Activated naive CD4-positive, alpha-beta T cell treated with anti-CD3 and anti-CD28 coated beads for 36 hours (primary cell): ENCODE results near the gene LPCAT4. TPM values are rescaled to one million over a fixed set of nuclear protein-coding genes. Genes with fewer than 3 reads are reported as not detected.
A peak's percentile ranks its signal among the peaks of the same experiment; 100 is the strongest.
"Not testable (repeated sequence)": the region's sequence is repeated elsewhere in the genome, so short reads cannot be mapped to it uniquely, and the experiment has no call there.

Experiments used
- CTCF ChIA-PET: fragments of 350-600 bp; sonication (Branson Sonifier 250); formaldehyde crosslinking; loops from one replicate; lab custom pipeline; 2021; ENCODE audit warnings: antibody characterized with exemption; lab: Charles Lee
- DNase-seq: peaks from one replicate; pipeline ENCODE4 v3.0.0-alpha.2; 2020
- H3K27ac Mint-ChIP-seq: one replicate; pipeline ENCODE4 v1.8.0; 2021; ENCODE audit warnings: mild to moderate bottlenecking, mixed read lengths
- H3K27me3 Mint-ChIP-seq: one replicate; pipeline ENCODE4 v1.8.0; 2021; ENCODE audit warnings: low read depth, mixed read lengths
- H3K36me3 Mint-ChIP-seq: one replicate; pipeline ENCODE4 v1.8.0; 2021; ENCODE audit warnings: low read depth, mixed read lengths
- H3K4me1 Mint-ChIP-seq: one replicate; pipeline ENCODE4 v1.8.0; 2021; ENCODE audit warnings: low read depth, mixed read lengths
- H3K4me3 Mint-ChIP-seq: one replicate; pipeline ENCODE4 v1.8.0; 2021; ENCODE audit warnings: mild to moderate bottlenecking, moderate library complexity, mixed read lengths
- H3K9me3 Mint-ChIP-seq: one replicate; pipeline ENCODE4 v1.8.0; 2021; ENCODE audit warnings: mixed read lengths
- intact Hi-C: fragments of 100-400 bp; cut with micrococcal nuclease; formaldehyde crosslinking; loops from one replicate; pipeline ENCODE4 v1.15.1; 2023
- total RNA-seq, 2 experiments: library from RNA; stranded (reverse); gene quantifications; one replicate each; pipeline ENCODE4 v1.2.3, GENCODE V29; 2021

LPCAT4 gene, protein sequence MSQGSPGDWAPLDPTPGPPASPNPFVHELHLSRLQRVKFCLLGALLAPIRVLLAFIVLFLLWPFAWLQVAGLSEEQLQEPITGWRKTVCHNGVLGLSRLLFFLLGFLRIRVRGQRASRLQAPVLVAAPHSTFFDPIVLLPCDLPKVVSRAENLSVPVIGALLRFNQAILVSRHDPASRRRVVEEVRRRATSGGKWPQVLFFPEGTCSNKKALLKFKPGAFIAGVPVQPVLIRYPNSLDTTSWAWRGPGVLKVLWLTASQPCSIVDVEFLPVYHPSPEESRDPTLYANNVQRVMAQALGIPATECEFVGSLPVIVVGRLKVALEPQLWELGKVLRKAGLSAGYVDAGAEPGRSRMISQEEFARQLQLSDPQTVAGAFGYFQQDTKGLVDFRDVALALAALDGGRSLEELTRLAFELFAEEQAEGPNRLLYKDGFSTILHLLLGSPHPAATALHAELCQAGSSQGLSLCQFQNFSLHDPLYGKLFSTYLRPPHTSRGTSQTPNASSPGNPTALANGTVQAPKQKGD
- total RNA-seq, result 10 to 100 TPM; 63.5 to 66.8 TPM

DNA sequence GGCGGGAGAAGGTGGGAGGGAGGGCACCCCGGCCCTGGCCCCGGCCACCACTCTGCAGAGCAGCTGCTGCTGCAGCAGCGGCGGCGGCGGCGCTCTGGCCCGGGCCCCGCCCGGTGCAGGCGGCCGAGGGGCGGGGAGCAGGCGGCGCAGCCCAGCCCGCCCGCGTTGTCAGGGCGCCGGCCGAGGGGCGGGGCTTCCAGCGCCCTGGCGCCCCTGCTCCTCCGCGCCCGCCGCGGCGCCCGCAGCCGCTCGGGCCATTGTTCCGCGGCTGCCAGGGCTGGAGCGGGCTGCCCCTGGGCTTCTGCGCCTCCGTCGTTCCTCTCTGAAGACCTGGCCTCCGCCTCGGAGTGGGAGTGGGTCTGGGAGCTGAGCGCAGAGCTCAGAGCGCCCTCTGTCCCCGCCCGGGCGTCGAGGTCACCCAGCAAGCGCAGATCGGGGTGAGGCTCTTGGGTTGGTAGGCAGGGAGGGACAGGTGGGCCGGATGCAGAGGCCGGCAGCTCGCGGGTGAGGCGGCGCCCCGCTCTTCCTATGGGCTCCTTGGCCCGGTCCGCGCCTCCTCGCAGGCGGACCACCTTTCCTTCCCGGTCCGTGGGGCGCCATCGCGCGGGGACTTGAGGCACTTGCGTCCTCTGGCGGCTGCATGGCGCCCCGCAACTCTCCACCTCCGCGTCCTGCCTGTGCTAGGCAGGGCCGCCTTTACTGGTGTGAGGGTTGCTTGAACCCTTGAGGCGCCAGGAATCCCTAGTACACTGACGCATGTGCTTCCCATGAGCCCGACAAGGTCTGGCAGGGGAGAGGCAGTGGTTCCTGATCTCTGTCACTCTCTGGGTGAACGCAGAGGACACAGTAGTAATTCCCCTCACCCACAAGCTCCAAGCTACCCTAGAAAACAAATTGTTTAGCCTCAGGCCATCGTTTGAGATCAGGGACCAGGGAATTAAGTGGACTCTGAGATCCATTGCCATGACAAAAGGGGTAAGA, at the start of gene LPCAT4:
Gene LPCAT4 (minus strand): TSS at position 96 of the 981 bp plus-strand sequence. CDS start 96 bp downstream, outside the sequence.
- DNase-seq, result peak; percentile 91
- peak within 1 kb of the TSS; percentile 96 for H3K27ac Mint-ChIP-seq
- H3K9me3 Mint-ChIP-seq, result no peaks in the 10 kb centered on the region
- intact Hi-C loops, result loop anchor here (1.0 to 2.0 kb wide), 9 partner anchors 24 to 265 kb away; partner anchors contain the start of genes GOLGA8B, NOP10, NUTM1 and PGBD4
- peak within 1 kb of the TSS; percentile 97 for H3K4me3 Mint-ChIP-seq
- peaks cover 36% of the 10 kb centered on the region for H3K4me1 Mint-ChIP-seq
- H3K27me3 Mint-ChIP-seq, result no peaks in the 10 kb centered on the region
- peaks cover 7% of the 10 kb centered on the region for H3K36me3 Mint-ChIP-seq
- CTCF ChIA-PET, result interaction anchor here (0.5 to 3.3 kb wide), 29 partner anchors 7 to 395 kb away, joined by 3 to 21 read pairs (median 4); partner anchors contain the start of genes KATNBL1, NOP10 and NUTM1

DNA sequence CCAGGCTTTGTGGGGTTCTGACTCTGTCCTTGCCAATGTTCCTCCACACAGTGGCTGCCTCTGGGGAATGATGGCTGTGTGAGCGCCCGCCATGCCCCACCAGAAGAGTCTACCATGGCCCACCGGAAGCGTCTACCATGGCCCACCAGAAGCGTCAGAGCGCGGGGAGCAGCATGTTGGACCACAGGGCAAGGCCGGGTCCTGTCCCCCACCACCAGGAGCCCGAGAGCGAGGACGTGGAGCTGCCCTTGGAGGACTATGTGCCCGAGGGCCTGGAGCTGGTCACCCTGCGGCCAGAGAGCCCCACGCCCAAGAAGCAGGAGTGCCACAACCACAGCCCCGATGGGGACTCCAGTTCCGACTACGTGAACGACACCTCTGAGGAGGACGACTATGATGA, 42.5 kb upstream of the LPCAT4 start:
- CTCF ChIA-PET, DNase-seq, H3K9me3 Mint-ChIP-seq, H3K27ac Mint-ChIP-seq, intact Hi-C loops, H3K4me3 Mint-ChIP-seq, H3K36me3 Mint-ChIP-seq, H3K4me1 Mint-ChIP-seq, H3K27me3 Mint-ChIP-seq: not testable (repeated sequence)

DNA sequence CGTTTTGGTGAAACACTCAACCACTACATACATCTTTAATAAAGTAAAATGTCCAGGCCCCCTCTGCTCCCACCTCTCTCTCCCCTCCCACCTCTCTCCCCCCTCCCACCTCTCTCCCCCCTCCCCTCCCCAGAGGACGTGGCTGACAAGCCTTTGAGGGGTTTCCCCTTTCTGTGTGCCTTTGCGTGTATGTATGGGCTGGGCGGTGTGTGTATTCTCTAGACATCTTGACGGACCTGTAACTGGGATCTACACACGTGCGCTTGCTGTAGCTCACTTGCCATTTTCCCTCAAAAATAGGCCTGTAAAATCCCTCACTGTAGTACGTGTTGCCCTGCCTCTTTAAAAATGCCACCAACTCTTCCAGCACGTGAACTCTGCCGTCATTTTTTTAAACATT, 42.0 kb upstream of the LPCAT4 start:
- H3K4me3 Mint-ChIP-seq, H3K4me1 Mint-ChIP-seq, H3K27ac Mint-ChIP-seq, H3K27me3 Mint-ChIP-seq, CTCF ChIA-PET, H3K36me3 Mint-ChIP-seq, H3K9me3 Mint-ChIP-seq, intact Hi-C loops, DNase-seq: not testable (repeated sequence)

DNA sequence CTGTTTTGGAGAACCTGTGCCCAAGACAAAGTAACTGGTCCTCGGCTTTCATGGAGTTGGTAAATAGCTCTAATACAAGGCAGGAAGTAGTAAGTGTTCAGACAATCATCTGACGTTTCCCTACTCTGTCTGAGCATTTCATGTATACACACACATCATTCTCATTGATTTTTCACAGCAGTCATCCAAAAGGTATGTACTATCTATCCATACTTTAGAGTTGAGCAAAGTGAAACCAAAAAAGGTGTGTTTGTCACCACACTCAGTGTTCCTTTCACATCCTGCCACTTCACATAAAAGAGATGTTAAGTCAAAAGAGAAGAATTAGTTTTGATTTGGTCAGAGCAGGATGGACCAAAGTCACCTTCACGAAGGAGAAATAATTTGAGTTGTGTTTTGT, 36.9 kb upstream of the LPCAT4 start:
- DNase-seq, H3K27ac Mint-ChIP-seq, H3K4me1 Mint-ChIP-seq, H3K36me3 Mint-ChIP-seq, CTCF ChIA-PET, intact Hi-C loops, H3K9me3 Mint-ChIP-seq, H3K4me3 Mint-ChIP-seq, H3K27me3 Mint-ChIP-seq: not testable (repeated sequence)

DNA sequence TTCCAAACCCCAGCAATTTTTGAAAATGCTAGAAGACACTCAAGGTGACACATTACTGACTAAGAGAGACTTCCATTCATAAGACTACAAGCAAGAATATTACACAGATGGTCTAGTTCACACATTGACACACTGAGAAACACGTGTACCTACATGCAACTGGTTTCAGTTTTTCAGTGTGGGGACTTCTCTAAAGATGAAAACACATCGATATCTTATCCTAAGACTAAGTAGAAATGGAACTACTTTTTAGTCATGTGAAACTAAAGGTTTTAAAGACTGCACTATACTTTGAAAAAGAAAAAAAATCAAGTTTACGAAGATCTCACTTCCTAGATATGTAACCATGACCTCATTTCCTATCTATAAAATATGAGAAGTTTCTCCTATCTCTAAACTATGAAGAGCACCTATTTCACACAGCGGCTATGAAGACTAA, 36.2 kb upstream of the LPCAT4 start:
- H3K27ac Mint-ChIP-seq, H3K4me3 Mint-ChIP-seq, DNase-seq, CTCF ChIA-PET, intact Hi-C loops, H3K9me3 Mint-ChIP-seq, H3K4me1 Mint-ChIP-seq, H3K36me3 Mint-ChIP-seq, H3K27me3 Mint-ChIP-seq: not testable (repeated sequence)

DNA sequence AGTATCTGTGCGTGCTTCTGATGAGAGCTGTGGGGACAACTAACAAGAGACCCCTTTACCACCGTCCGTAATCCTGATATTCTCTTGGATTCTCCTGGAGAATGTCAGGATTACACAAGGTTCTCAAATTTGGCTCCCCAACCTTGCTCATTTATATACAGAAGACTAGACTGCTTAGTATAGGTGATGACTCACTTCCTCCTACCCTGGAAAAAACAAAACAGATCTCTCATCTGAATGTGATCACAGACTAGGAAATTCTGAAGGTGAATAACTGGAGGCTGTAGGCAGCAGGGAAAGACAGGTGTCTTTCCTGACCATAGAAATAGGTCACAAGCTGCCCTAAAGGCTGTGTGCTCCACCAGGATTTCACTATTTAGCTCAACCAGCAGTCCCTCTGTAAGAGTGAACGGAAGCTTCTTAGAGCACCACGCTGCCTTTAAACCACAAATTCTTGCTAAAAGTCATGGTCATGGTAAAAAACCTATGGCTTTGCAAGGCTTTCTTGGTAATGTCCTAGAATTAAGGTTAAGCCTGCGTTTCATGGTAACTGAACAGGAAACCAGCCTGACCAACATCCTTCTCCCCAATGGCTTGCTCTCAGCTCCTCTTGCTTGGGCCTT, 30.8 kb upstream of the LPCAT4 start:
- H3K4me1 Mint-ChIP-seq, DNase-seq, H3K4me3 Mint-ChIP-seq, H3K27me3 Mint-ChIP-seq, CTCF ChIA-PET, intact Hi-C loops, H3K27ac Mint-ChIP-seq, H3K36me3 Mint-ChIP-seq, H3K9me3 Mint-ChIP-seq: not testable (repeated sequence)

DNA sequence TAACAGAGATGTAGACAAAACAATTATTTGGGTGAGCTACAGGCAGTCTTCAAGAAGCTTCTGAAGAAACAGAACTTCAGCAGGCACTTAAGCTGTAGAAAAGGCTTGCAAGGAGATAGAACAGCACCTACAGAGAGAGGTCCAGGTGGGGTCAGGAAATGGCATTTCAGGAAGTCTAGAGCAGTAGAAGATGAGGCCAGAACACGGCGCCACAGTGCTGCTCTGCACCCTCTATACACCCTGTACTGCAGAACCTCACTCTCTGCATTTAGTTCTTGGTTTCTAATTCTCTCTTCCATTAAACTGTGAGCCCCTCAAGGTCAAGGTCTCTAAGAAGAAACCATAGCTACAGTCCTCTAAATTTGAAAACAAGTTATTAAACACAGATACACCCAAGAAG, 26.0 kb upstream of the LPCAT4 start:
- CTCF ChIA-PET, result not testable (repeated sequence)

DNA sequence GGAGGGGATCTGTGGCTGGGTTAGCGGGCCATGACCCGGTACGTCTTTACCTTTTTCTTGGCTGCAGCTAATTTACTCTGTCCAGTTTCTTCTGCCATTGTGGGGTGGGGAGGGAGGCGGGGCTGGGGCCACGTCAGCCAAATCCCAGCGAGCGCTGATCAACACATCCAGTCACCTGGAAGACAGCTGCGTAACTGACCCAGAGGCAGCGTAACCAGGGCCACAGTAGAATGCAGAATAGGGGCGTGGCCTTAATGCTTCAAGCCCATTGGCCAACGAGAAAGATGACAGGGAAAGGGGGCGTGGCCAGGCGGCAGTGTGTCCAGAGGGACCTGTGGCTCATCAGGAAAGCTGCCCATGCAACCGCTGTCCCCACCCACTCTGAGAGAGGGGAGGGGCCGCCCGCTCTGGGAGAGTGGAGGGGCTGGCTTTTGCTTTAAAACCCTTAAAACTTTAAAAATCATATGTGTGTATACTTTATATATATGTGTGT, 22.6 kb upstream of the LPCAT4 start:
- intact Hi-C loops, H3K4me3 Mint-ChIP-seq, H3K4me1 Mint-ChIP-seq, CTCF ChIA-PET, DNase-seq, H3K36me3 Mint-ChIP-seq, H3K9me3 Mint-ChIP-seq, H3K27ac Mint-ChIP-seq, H3K27me3 Mint-ChIP-seq: not testable (repeated sequence)

More for the DNA sequence above, 26.0 kb upstream of the LPCAT4 start:
- H3K27ac Mint-ChIP-seq, H3K27me3 Mint-ChIP-seq, H3K36me3 Mint-ChIP-seq, H3K4me1 Mint-ChIP-seq, H3K4me3 Mint-ChIP-seq, intact Hi-C loops, DNase-seq, H3K9me3 Mint-ChIP-seq: not testable (repeated sequence)

DNA sequence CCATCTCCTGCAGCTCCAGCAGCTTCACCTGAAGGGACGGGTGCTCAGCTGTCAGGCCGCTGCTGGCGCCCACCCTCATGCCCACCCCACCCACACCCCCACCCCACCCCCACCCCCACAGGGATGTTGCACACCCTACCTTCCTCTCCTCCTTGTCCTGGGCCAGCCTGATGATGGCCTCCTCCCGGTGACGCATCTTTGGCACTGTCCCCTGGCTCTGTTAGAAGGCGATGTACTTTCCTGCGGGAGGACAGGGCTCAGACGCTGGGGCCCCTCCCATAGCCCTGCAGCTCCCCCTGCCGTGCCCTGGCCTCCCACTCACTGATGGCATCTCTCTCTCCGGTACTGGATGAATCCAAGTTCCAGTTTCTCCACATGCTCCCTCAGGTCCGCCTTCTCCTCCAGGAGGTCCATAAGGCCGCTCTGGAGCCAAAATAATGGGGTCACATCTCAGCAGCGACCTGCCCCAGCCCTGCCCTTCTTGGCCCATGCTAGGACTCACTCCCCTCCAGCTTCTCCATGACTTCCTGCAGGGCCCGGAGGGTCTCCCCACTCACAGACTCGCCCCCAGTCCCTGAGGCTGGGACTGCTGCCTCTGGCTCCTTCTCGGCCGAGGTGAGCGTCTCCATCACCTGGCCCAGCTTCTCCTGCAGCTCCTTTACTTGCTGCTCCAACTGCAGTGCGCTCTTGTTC, 15.0 kb upstream of the LPCAT4 start:
- CTCF ChIA-PET, intact Hi-C loops, H3K4me1 Mint-ChIP-seq, H3K4me3 Mint-ChIP-seq, H3K36me3 Mint-ChIP-seq, H3K9me3 Mint-ChIP-seq, DNase-seq, H3K27ac Mint-ChIP-seq, H3K27me3 Mint-ChIP-seq: not testable (repeated sequence)

DNA sequence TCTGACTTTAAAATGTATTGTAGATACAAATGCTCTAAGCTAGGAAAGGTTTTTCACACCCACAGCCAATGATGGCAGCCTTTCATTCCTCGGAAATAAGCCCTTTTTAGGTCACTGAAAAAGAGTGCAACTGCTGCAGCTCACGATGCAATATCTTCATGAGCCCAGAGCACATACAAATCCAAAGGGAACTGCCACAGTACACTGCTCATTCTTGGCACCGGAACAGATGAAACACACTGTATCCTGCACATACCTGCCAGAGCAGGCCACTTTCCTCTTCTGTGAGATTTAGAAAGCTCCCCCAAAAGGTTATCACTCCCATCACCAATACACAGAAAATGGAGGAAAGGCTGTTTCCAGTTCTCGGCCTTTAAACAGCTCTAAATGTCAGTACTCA, 13.5 kb upstream of the LPCAT4 start:
- H3K27me3 Mint-ChIP-seq, H3K36me3 Mint-ChIP-seq, DNase-seq, H3K4me3 Mint-ChIP-seq, H3K4me1 Mint-ChIP-seq, H3K27ac Mint-ChIP-seq, intact Hi-C loops, H3K9me3 Mint-ChIP-seq, CTCF ChIA-PET: not testable (repeated sequence)

DNA sequence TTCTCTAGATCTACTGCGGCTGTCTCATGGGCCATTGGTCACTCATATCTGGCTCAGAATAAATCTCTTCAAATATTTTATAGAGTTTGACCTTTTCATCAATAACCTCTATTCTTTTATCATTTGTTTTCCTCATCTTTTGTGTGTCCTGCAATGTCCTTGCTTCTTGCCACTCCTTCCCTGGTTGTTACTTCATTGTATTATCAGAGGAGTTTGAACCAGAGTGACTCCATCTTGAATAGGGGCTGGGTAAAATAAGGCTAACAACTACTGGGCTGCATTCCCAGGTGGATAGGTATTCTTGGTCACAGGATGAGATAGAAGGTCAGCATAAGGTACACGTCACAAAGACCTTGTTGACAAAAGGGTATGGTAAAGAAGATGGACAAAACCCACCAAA, 9.9 kb upstream of the LPCAT4 start:
- intact Hi-C loops, result no loop called here
- Mint-ChIP-seq H3K9me3 (no peaks in the 10 kb centered on the region), H3K4me3 (no peak overlapping the region), H3K27ac (no peak overlapping the region), H3K27me3 (no peaks in the 10 kb centered on the region), H3K4me1 (no peaks in the 10 kb centered on the region), H3K36me3 (peaks cover 4% of the 10 kb centered on the region)
- no peak for DNase-seq
- CTCF ChIA-PET, result no interaction called here
